GM18519 (cell line): ENCODE measurements around the gene EIF4G1.
"Not testable (repeated sequence)": the region's sequence is repeated elsewhere in the genome, so short reads cannot be mapped to it uniquely, and the experiment has no call there.

Experiments used
- ATAC-seq: cut with Tn5 transposase; IDR thresholded peaks from one replicate; pipeline ENCODE4 v1.9.1; 2021; ENCODE audit warnings: mild to moderate bottlenecking, moderate library complexity; ENCODE audit not compliant: unreplicated experiment, low FRiP score

EIF4G1 gene

DNA sequence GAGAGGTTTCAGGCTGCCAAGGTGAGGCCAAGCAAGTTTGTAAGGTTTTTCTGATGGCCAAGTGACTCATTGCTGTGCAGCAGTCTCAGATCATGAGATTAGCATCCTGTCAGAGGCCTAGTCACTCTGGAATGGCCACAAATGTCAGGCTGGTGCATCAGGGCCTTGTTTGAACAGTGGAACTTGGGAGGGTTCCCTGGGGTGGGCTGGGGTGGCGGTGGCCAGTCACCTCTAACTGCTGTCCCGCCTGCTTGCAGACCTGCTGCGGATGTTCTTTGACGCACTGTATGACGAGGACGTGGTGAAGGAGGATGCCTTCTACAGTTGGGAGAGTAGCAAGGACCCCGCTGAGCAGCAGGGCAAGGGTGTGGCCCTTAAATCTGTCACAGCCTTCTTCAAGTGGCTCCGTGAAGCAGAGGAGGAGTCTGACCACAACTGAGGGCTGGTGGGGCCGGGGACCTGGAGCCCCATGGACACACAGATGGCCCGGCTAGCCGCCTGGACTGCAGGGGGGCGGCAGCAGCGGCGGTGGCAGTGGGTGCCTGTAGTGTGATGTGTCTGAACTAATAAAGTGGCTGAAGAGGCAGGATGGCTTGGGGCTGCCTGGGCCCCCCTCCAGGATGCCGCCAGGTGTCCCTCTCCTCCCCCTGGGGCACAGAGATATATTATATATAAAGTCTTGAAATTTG is 20.2 kb downstream of the EIF4G1 start:
- ATAC-seq = no peak

DNA sequence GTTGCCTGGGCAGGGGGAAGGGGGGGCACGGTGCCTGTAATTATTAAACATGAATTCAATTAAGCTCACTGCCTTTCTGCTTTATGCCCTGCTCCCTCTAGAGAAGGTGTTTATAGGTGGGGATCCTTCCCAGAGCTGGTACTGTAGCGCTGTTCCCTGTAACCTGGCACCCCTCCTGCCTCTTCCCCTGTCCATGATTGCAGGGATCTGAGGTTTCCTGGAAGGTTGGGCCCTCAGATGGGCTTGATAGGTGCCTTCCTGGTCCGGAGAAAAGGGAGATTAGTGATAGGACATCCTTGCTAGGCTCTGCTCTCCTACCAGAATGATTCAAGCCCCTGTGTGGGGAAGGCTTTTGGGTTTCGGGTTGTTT is 20.9 kb downstream of the EIF4G1 start:
- no peak for ATAC-seq

DNA sequence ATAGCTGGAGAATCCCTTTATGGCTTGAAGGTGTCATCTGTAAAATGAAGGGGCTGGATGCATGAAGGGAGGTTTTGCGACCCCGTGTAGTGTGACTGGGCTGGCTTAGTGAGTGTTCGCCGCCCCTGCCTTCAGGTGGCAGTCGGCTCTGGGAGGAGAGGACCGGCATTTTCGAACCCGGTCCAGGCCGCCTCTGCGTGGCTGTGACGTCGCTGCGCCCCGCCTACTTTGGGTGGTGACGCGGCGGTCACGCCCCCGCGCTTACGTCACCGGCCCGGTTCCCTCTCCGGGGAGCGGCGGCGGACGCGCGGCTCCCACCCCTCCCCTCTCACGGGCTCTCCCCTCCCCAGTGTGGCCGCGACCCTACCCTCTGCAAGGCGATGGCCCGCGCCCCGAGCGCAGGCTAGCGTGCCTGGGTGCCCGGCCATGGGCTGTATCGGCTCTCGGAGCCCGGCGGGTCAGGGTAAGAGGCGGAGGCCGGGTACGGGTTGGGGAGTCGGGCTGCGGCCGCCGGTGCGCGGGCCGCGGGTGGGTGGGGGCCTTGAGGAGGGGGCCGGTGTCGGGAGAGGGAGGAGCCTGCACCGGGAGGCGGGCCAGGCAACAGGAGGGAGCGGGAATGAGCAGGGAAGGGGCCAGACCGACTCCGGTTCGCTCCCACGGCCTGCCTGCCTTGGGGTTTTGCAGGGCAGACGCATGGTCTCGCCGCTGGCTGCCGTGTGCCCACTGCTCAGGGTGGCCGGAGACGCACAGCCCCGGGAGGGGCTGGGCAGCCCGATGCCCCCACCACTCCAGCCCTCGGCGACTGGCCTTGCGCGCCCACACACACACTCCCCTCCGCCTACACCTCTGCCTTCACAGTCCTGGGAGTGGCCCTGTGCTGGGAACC is 21.5 kb downstream of the EIF4G1 start:
- peak; percentile 49 for ATAC-seq

DNA sequence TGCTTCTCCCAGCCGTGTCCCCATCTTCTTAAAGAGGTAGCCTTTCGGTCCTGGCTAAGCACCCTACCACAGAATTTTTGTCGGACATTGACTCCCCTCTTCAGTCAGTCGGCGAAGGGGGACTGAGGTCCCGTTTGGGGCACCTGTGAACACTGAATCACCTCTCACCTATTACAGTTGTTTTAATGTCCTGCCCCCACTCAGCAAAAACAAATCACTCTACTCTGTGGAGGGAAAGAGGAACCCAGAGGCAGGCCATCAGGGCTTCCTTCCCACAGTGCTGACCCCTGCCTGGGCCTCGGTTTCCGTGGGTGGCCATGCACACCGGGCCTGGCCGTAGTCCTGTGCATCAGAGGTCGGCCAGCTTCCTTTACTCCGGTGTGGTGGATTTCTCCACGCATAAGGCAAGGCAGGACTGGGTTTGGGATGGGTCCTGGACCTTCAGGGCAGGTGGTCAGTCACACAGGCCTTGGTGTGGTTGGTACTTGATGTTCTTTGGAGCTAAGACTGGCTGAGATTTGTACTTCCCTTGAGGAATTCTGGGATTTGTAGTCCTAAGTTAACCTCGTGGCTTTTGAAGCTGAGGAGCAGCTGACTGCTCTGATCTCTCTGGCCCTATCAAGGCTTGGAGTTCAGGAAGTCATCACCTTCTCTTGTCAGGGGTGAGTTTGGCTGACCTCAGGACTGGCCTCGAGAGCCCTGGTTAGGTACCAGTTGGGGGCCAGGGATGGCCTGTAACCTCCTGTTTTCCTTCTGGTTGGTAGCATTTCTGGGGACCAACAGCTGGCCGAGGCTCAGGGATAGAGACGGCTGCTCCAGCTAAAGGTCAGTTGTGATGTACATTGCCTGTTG is 22.4 kb downstream of the EIF4G1 start:
- ATAC-seq = no peak

DNA sequence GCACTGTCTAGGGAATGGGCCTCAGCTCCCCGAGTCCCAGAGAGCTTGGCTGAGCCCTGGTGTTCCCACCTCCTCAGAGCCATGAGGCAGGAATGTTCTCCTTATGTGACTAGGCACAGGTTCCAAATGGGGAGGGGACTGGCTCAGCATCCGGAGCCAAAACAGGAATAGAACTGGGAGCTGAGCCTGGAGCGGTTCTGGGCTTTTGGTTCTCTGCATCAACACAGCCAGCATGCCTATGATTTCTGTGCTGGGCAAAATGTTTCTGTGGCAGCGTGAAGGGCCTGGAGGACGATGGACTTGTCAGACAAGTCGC is 23.0 kb downstream of the EIF4G1 start, which contains the start of gene FAM131A:
Gene FAM131A, plus strand, starts transcription at position 202 of the 316 bp plus-strand sequence. Its CDS starts 31 bp downstream, at position 233.
- ATAC-seq = no peak

DNA sequence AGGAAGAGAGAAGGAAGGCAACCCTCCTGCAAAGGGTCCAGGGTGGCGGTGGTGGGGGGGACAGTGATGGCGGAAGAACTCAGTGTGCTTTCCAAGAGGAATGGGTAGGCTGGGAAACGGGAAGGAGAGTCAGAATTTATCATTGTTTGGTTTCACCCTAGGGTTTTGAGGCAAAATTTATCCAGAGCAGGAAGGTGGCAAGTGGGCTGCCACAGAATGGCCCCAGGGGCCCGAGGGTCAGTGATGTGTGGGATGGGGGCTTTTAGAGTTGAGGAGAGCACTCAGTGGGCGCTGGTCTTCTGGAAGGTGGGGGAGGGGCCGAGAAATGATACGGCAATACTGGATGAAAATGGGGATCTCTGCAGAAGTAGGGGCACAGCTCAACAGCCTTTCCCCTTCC is 23.6 kb downstream of the EIF4G1 start:
- ATAC-seq = no peak

DNA sequence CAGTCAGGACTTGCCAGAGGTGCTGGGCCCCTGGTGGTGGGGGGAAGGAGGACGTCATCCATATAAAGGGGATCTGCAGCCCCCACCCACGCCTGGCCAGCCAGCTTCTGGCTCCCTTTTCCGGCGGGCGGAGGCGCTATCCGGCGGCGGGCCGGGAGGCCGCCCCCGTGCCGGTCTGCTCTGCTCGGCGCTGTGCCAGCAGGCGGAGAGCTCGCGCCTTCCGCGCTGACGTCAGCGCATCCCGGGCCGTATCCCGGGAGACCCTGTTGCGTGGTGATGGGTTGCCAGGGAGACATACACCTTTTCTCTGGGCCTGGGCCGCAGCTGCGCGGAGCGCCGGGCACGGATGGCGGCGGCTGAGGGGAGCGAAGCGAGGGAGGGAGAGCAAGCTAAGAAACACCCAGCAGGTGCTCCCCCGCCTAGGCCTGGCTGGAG is 24.1 kb downstream of the EIF4G1 start:
- no peak for ATAC-seq

DNA sequence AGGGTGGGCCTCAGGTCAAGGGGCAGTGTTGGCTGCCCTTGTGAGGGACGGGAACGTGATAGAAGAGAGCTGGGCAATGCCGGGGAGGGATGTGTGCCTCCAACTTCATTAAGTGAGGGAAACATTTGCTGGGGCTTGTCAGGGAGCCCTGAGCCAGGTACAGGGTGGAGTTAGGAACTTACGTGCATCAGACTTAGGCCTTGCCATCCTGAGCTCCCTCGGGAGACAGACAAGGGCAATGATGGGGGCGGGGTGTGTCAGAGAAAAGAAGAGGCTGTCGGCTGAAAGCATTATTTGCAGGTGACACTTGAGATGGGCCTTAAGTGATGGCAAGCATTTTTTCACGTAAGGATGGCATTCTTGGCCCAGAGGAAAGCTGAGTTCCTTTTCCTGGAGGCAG is 24.6 kb downstream of the EIF4G1 start:
- no peak for ATAC-seq

DNA sequence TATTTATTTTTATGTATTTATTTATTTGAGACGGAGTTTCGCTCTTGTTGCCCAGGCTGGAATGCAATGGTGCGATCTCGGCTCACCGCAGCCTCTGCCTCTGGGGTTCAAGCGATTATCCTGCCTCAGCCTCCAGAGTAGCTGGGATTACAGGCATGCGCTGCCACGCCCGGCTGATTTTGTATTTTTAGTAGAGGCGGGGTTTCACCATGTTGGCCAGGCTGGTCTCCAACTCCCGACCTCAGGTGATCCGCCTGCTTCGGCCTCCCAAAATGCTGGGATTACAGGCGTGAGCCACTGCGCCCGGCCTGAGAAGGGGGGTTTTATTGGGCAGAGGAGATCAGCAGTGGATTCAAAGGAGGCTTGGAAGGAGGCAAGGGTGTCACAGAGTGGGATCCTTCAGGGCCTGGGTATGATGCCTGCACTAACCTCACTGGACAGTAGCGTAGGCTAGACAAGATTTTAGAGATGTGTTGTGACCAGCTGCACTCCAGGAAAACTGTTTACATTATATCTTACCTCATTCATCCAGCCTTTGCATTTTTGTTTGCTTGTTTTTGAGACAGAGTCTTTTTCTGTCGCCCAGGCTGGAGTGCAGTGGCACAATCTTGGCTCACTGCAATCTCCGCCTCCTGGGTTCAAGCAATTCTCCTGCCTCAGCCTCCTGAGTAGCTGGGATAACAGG is 25.2 kb downstream of the EIF4G1 start:
- not testable (repeated sequence) for ATAC-seq

DNA sequence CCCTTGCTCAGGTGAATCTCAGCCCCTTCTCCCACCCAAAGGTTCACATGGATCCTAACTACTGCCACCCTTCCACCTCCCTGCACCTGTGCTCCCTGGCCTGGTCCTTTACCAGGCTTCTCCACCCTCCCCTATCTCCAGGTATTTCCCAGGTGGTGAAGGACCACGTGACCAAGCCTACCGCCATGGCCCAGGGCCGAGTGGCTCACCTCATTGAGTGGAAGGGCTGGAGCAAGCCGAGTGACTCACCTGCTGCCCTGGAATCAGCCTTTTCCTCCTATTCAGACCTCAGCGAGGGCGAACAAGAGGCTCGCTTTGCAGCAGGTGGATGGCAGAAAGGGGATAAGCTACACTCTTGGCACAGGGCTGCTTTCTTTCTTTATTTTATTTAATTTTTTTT is 27.5 kb downstream of the EIF4G1 start:
- no peak for ATAC-seq

DNA sequence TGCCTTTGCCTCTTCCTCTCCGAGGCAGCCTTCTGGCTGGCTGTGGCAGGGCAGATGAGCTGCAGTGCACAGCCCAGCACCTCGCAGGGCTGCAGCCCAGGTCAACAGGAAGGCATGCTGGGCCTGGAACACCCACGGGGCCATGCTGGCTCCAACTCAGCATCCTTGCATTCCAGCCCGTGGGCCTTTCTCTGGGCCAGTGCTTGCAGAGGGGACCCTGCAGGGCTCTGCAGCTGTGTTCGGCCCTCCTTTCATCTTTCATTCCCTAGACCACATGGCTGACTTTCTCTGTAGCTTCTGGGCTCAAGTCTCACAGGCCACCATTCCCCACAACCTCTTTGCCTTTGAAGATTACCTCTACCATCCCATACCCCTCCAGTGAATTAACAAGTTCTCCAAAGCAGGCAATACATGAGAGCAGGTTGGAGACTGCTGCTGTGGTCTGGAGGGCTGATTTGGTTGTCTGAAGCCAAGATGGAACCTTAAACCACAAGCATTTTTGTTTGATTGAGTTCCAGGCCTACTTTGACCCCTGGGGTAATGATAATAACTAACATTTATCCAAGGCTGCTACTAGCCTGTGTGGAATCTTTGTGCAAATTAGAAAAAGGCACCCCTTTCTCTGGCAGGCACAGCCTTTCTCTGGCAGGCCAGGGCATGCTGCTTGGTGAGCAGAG is 28.9 kb downstream of the EIF4G1 start:
- ATAC-seq = no peak

DNA sequence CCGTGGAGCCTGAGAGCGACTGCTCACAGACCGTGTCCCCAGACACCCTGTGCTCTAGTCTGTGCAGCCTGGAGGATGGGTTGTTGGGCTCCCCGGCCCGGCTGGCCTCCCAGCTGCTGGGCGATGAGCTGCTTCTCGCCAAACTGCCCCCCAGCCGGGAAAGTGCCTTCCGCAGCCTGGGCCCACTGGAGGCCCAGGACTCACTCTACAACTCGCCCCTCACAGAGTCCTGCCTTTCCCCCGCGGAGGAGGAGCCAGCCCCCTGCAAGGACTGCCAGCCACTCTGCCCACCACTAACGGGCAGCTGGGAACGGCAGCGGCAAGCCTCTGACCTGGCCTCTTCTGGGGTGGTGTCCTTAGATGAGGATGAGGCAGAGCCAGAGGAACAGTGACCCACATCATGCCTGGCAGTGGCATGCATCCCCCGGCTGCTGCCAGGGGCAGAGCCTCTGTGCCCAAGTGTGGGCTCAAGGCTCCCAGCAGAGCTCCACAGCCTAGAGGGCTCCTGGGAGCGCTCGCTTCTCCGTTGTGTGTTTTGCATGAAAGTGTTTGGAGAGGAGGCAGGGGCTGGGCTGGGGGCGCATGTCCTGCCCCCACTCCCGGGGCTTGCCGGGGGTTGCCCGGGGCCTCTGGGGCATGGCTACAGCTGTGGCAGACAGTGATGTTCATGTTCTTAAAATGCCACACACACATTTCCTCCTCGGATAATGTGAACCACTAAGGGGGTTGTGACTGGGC is 30.3 kb downstream of the EIF4G1 start:
- no peak for ATAC-seq

DNA sequence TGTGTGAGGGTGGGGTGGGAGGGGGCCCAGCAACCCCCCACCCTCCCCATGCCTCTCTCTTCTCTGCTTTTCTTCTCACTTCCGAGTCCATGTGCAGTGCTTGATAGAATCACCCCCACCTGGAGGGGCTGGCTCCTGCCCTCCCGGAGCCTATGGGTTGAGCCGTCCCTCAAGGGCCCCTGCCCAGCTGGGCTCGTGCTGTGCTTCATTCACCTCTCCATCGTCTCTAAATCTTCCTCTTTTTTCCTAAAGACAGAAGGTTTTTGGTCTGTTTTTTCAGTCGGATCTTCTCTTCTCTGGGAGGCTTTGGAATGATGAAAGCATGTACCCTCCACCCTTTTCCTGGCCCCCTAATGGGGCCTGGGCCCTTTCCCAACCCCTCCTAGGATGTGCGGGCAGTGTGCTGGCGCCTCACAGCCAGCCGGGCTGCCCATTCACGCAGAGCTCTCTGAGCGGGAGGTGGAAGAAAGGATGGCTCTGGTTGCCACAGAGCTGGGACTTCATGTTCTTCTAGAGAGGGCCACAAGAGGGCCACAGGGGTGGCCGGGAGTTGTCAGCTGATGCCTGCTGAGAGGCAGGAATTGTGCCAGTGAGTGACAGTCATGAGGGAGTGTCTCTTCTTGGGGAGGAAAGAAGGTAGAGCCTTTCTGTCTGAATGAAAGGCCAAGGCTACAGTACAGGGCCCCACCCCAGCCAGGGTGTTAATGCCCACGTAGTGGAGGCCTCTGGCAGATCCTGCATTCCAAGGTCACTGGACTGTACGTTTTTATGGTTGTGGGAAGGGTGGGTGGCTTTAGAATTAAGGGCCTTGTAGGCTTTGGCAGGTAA is 31.1 kb downstream of the EIF4G1 start:
- no peak for ATAC-seq

DNA sequence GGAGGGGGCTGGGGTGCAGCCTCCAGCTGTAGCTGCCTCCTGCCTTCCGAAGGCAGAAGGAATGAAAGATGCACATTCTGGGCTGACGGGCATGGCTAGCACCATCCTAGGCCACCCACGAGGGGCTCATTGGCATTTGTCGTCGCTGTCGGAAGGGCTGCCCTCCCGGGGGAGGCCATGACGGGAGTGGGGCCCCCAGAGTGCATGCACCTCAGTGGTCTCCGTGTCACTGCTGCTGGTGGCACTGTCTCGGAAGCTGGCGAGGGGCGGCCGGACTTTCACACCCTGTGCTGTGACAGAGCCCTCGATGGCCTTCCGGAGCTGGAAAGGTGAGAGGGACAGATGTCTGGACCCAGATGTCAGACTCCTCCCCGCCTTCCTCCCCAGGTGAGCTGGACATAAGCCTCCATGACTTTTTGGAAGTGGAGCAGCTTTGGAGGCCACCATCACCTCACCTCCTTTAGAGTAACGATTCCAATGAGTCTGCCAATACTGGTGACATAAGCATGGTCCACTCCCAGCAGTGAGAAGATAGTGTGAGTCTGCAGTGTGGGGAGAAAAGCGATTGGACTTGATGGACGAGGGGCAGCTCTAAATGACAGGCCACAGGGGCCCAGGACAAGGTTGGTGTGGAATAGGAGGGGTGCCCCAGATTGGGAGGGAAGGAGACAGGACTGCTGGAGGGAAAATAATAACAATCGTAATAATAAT is 32.2 kb downstream of the EIF4G1 start:
- no peak for ATAC-seq

DNA sequence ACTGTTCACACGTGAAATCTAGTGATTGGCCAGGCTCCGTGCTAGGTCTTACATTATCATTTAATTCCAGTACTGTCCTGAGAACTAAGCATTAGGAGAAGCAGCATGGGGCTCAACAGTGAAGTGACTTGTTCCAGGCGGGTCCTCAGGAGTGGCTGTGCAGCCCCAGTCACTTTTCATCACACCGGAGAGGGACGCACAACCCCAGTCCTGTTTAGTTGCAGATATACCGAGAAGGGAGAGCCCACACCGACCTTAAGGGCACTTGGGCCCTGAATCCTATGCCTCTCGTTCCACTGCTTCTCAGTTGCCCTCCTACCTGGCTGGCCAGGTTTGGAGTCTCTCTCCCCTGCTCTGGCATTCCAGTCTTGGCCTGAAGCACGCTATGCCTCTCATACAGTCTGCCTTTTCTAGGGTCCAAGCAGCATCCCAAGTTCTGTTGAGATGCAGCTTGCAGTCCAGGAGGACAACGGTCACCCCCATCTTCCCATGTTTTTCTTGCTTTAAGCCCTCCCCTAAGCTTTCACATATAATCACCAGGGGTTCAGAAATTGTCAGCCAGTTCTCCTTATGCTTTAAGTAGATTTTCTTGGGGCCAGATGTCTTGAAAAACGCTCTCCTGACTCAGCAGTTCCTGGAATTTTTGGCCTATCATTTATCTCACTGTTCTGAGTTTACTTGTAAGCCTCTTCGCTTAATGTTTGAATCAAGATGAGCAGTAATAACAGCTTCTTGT is 33.1 kb downstream of the EIF4G1 start:
- no peak for ATAC-seq

DNA sequence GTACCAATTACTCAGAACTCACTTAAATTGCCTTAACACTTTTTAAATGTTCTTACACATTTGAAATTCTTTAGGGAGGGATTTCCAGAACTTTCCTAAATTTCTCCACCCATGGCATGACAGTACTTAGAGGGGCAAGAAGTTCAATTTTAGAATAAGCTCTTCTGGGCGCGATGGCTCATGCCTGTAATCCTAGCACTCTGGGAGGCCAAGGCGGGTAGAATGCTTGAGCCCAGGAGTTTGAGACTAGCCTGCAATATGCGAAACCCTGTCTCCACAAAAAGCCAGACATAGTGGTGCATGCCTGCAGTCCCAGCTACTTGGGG is 33.6 kb downstream of the EIF4G1 start:
- no peak for ATAC-seq
